RWPE1 (cell line): ENCODE measurements around the gene PDZD2.
"Not testable (repeated sequence)": the region's sequence is repeated elsewhere in the genome, so short reads cannot be mapped to it uniquely, and the experiment has no call there.

Experiments used
- CTCF ChIA-PET: fragments of 350-600 bp; sonication (Branson Sonifier 250); formaldehyde crosslinking; extraction: SDS; loops from one replicate; lab custom pipeline; 2021; lab: Yijun Ruan, JAX
- POLR2A ChIA-PET: fragments of 400-600 bp; formaldehyde crosslinking; extraction: SDS; loops from one replicate; lab custom pipeline; 2020; ENCODE audit warnings: antibody characterized with exemption; ENCODE audit not compliant: low non-redundant PET; lab: Yijun Ruan, JAX
- DNase-seq: peaks from one replicate; pipeline ENCODE4 v3.0.0; 2012; ENCODE audit warnings: low spot score
- H3K27ac ChIP-seq: fragments of 450-650 bp; 2 replicates; pipeline ENCODE4 v1.5.1; 2017
- TF ChIP-seq, protein P1 (sequence below): fragments of 450-650 bp; conservative IDR thresholded peaks from 2 replicates; pipeline ENCODE4 v1.5.1; 2017; ENCODE audit warnings: low read depth, mild to moderate bottlenecking

Gene PDZD2

GRCh38 chr5:31638748-31639418 is at the start of gene PDZD2:
Gene PDZD2 (plus strand): TSS chr5:31639131.
- ChIA-PET CTCF (interaction anchor here (0.6 to 1.4 kb wide), 8 partner anchors 9 to 480 kb away, joined by 3 to 6 read pairs (median 3); no protein-coding TSS in a partner anchor), POLR2A (no interaction called here)
- DNase-seq, result peak; percentile 61
- TF ChIP-seq, protein P1, sequence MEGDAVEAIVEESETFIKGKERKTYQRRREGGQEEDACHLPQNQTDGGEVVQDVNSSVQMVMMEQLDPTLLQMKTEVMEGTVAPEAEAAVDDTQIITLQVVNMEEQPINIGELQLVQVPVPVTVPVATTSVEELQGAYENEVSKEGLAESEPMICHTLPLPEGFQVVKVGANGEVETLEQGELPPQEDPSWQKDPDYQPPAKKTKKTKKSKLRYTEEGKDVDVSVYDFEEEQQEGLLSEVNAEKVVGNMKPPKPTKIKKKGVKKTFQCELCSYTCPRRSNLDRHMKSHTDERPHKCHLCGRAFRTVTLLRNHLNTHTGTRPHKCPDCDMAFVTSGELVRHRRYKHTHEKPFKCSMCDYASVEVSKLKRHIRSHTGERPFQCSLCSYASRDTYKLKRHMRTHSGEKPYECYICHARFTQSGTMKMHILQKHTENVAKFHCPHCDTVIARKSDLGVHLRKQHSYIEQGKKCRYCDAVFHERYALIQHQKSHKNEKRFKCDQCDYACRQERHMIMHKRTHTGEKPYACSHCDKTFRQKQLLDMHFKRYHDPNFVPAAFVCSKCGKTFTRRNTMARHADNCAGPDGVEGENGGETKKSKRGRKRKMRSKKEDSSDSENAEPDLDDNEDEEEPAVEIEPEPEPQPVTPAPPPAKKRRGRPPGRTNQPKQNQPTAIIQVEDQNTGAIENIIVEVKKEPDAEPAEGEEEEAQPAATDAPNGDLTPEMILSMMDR, result peak; percentile 89
- H3K27ac ChIP-seq, result no peak within 1 kb of the TSS

GRCh38 chr5:31593665-31594064 is 45.3 kb upstream of the PDZD2 start:
- DNase-seq, result no peak
- CTCF ChIA-PET, result interaction anchor here (0.5 to 1.1 kb wide), 2 partner anchors 45 to 148 kb away, joined by 3 read pairs; no protein-coding TSS in a partner anchor
- POLR2A ChIA-PET, result no interaction called here
- TF ChIP-seq, protein P1, result no peak
- H3K27ac ChIP-seq, result no peak overlapping the region

GRCh38 chr5:31596354-31596753 is 42.6 kb upstream of the PDZD2 start:
- DNase-seq, result no peak
- ChIA-PET POLR2A (no interaction called here), CTCF (interaction anchor here (0.7 kb wide), 1 partner anchor 9 kb away, joined by 3 read pairs; no protein-coding TSS in a partner anchor)
- TF ChIP-seq, protein P1, result no peak
- H3K27ac ChIP-seq, result no peak overlapping the region

DNA sequence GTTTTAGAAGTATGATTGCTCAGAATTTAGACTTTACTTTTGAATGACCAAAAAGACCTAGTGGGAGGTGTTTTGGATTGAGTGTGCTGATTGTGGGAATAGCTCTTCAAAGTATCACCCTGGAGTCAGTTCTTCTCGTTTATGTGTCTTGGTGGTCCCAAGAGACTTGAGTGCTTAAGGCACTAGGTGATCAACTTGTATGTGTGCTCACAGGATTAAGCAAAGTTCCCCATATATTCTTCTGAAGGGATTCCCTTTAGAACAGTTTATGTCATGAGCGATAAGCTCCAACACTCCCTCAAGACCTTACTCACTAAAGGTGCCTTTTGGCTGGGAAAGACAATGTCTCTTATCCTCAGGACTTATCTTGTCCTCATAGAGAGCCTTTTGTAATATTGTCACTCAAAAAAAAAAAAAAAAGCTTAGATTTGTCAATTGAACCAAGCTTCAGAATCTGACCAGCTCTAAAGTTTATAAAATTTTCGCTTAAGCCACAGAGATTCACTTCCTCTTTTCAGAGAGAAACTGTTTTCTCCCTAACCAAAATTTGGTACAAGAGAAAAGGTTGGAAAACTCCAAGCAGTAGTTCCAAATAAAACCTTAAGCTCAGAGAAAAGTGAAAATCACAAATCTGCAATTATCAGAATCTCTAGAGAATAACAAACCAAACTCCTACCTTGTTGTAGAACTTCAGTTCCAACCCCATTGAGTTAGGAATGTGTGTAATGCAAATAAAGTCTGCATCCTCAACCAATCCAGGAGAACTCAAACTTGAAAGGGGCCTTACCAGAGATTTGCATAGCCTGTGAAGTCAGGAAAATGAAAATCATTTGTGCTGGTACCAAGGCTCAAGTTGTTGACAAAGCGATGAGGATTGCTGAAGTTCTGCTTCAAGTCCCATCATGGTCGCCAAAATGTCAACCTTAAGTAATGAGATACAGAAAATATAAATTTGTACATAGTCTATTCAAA is 40.0 kb upstream of the PDZD2 start:
- no peak for DNase-seq
- ChIA-PET POLR2A (no interaction called here), CTCF (interaction anchor here (0.6 to 1.1 kb wide), 3 partner anchors 14 to 76 kb away, joined by 3 to 4 read pairs (median 3); no protein-coding TSS in a partner anchor)
- H3K27ac ChIP-seq, result no peak overlapping the region
- TF ChIP-seq, protein P1, result no peak

- DNase-seq, H3K27ac ChIP-seq, POLR2A ChIA-PET: not testable (repeated sequence)
- CTCF ChIA-PET, result interaction anchor here (0.8 kb wide), 1 partner anchor 36 kb away, joined by 3 read pairs; no protein-coding TSS in a partner anchor
Observed at GRCh38 chr5:31602305-31602704, 36.6 kb upstream of the PDZD2 start.

- TF ChIP-seq, protein P1, result no peak
- ChIA-PET POLR2A (no interaction called here), CTCF (no interaction called here)
- no peak for DNase-seq
- H3K27ac ChIP-seq, result no peak overlapping the region
Observed at GRCh38 chr5:31604240-31604639, 34.7 kb upstream of the PDZD2 start.
